Osteocyte (in vitro differentiated cells): ENCODE data around the gene ZNF276. TPM values are rescaled to one million over a fixed set of nuclear protein-coding genes. Genes with fewer than 3 reads are reported as not detected.

Source experiments
- DNase-seq: peaks from one replicate; pipeline ENCODE4 v3.0.0; 2021; ENCODE audit warnings: mixed read lengths; ENCODE audit not compliant: unreplicated experiment; ENCODE audit errors: extremely low spot score
- H3K27ac Mint-ChIP-seq: one replicate; pipeline ENCODE4 v1.8.0; 2021; ENCODE audit warnings: mild to moderate bottlenecking, mixed read lengths; ENCODE audit not compliant: unreplicated experiment
- H3K27me3 Mint-ChIP-seq: one replicate; pipeline ENCODE4 v1.8.0; 2021; ENCODE audit warnings: mixed read lengths; ENCODE audit not compliant: unreplicated experiment
- H3K36me3 Mint-ChIP-seq: one replicate; pipeline ENCODE4 v1.8.0; 2021; ENCODE audit warnings: mixed read lengths; ENCODE audit not compliant: unreplicated experiment
- H3K4me1 Mint-ChIP-seq: one replicate; pipeline ENCODE4 v1.8.0; 2021; ENCODE audit warnings: mixed read lengths; ENCODE audit not compliant: unreplicated experiment
- H3K4me3 Mint-ChIP-seq: one replicate; pipeline ENCODE4 v1.8.0; 2021; ENCODE audit warnings: mild to moderate bottlenecking, moderate library complexity, mixed read lengths; ENCODE audit not compliant: unreplicated experiment
- H3K9me3 Mint-ChIP-seq: one replicate; pipeline ENCODE4 v1.8.0; 2021; ENCODE audit warnings: mixed read lengths; ENCODE audit not compliant: unreplicated experiment
- total RNA-seq: library from RNA; stranded (reverse); gene quantifications from 2 replicates; pipeline ENCODE4 v1.2.1, GENCODE V29; 2021
- TF ChIP-seq, protein P1 (sequence below): fragments of 200-600 bp; sonication (generic); IDR thresholded peaks from 2 replicates; pipeline ENCODE4 v1.5.0; 2021; ENCODE audit warnings: antibody characterized with exemption, mild to moderate bottlenecking, moderate library complexity

The ZNF276 gene
- total RNA-seq, 1 donor from 2014 or later = 21.3 TPM

DNA sequence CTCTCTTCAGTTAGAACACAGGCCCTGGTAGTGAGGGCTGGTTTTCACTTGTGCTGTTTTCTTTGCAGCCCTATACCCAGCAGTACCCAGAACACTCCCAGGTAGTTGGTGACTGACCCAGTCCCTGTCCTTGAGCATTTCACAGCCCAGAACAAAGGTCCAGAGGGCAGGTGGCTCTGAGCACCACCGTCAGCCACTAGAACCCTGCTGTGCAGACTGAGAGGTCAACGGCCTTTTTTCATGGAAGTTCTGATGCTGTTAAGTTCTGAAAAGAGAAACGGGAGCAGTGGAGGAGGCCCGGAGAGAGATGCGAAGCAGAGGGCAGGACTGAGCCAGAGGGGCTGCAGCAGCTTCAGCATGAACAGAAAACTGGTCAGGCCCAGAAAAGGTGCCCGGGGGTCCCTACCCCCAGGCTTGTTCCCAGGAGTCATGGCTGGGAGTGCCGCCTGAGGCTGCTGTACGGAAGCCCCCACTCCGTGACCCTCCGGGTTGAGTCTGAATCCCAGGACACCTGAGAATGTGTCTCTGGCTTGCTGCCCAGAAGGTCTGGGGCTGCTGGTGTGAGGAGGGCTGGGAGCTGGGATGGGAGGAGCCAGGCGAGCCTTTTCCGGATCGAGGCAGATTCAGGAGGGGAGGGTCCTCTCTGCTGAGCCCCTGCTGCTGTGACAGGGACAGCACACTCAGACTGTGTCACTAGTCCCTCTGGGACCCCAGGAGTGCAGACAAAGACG lies 8.7 kb downstream of the ZNF276 start:
- no peak for DNase-seq
- Mint-ChIP-seq H3K27ac (no peak overlapping the region), H3K4me3 (no peak overlapping the region), H3K9me3 (no peaks in the 10 kb centered on the region), H3K27me3 (no peaks in the 10 kb centered on the region), H3K4me1 (no peaks in the 10 kb centered on the region), H3K36me3 (peaks cover 36% of the 10 kb centered on the region)
- TF ChIP-seq, protein P1, sequence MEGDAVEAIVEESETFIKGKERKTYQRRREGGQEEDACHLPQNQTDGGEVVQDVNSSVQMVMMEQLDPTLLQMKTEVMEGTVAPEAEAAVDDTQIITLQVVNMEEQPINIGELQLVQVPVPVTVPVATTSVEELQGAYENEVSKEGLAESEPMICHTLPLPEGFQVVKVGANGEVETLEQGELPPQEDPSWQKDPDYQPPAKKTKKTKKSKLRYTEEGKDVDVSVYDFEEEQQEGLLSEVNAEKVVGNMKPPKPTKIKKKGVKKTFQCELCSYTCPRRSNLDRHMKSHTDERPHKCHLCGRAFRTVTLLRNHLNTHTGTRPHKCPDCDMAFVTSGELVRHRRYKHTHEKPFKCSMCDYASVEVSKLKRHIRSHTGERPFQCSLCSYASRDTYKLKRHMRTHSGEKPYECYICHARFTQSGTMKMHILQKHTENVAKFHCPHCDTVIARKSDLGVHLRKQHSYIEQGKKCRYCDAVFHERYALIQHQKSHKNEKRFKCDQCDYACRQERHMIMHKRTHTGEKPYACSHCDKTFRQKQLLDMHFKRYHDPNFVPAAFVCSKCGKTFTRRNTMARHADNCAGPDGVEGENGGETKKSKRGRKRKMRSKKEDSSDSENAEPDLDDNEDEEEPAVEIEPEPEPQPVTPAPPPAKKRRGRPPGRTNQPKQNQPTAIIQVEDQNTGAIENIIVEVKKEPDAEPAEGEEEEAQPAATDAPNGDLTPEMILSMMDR = no peak

DNA sequence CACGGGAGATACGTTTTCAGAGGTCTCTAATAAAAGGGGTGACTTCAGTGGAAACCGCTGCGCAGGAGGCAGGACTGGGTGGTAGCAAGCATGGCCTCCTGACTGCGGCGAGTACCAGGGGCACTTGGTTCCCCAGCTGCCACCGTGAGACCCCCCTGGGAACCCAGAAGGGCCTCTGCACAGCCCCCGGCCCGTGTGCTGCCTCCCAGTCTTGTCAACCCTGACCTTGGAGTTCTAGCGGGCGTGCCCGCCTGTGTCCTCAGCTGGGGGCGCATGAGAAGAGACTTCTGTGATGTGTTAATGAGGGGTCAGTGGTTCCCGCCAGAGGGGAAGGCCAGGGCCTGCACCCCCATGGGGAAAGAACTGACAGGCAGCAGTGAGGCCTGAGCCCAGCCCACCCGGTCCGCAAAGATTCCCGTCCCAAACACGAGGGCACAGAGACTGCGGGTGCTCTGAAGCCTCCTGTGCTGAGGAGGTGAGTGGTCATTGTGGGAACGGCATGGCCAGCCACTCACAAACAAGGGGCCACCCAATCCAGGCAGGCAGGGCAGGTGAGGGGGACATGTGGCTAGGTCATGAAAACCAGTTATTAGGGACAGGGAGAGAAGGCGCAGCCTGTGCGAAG lies 9.4 kb downstream of the ZNF276 start:
- Mint-ChIP-seq H3K9me3 (no peaks in the 10 kb centered on the region), H3K4me3 (no peak overlapping the region), H3K27me3 (no peaks in the 10 kb centered on the region), H3K4me1 (no peaks in the 10 kb centered on the region), H3K27ac (no peak overlapping the region), H3K36me3 (peaks cover 40% of the 10 kb centered on the region)
- no peak for DNase-seq
- TF ChIP-seq, protein P1 = no peak

DNA sequence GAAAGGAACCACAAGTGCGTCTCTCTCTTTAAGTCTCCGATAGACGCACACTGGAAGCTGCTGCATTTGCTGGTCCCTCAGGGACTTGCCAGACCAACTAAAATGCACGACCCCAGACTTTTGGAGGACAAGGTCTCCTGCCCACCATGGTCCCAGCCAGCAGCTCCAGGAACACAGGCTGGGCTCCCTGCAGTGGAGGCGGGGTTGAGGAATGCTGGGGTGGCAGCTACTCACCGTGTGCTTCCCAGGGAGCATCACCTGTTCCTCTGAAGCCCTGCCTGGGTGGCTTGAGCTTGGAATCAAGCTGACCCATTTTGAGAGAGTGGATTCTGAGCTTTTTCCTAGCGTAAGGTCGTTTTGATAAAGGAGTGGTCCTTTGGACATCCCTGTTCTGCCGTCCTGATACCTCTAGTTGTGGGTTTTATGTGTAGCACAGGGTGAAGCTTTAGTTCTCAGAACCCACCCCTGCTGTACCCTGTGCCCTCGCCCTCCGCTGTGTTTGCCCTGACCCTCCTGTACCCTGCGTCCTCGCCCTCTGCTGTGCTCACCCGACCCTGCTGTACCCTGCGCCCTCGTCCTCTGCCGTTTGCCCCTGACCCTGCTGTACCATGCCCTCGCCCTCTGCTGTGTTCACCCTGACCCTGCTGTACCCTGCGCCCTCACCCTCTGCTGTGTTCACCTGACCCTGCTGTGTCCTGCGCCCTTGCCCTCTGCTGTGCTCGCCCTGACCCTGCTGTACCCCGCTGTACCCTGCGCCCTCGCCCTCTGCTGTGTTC lies 11.0 kb downstream of the ZNF276 start:
- no peaks in the 10 kb centered on the region for H3K4me1 Mint-ChIP-seq
- H3K9me3 Mint-ChIP-seq = no peaks in the 10 kb centered on the region
- TF ChIP-seq, protein P1 = no peak
- H3K27ac Mint-ChIP-seq = no peak overlapping the region
- H3K4me3 Mint-ChIP-seq = no peak overlapping the region
- no peak for DNase-seq
- H3K36me3 Mint-ChIP-seq = peaks cover 40% of the 10 kb centered on the region
- no peaks in the 10 kb centered on the region for H3K27me3 Mint-ChIP-seq

DNA sequence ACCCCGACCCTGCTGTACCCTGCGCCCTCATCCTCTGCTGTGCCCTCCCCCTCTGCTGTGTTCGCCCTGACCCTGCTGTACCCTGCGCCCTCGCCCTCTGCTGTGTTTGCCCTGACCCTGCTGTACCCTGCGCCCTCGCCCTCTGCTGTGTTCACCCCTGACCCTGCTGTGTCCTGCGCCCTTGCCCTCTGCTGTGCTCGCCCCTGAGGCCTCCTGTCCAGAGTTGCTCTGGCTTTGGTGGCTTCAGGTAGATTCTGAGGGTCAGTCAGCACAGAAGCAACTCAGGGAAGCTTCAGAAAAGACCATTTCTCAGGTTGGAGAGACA lies 11.5 kb downstream of the ZNF276 start:
- Mint-ChIP-seq H3K27me3 (no peaks in the 10 kb centered on the region), H3K4me3 (no peak overlapping the region), H3K9me3 (no peaks in the 10 kb centered on the region), H3K4me1 (no peaks in the 10 kb centered on the region), H3K36me3 (peaks cover 45% of the 10 kb centered on the region), H3K27ac (no peak overlapping the region)
- TF ChIP-seq, protein P1 = no peak
- no peak for DNase-seq

DNA sequence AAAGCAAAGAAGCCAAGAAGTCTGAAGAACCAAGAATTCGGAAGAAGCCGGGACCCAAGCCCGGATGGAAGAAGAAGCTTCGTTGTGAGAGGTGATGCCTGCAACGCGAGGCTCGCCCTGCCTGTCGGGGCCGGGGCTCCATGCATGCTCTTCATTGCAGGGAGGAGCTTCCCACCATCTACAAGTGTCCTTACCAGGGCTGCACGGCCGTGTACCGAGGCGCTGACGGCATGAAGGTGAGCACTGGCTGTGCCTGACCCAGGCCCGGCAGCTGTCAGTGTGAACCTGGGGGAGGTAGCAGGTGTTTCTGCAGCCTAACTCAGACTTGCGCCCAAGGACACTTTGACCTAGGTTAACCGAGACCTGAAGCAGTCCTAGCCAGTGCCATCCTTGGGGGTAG lies 12.0 kb downstream of the ZNF276 start:
- Mint-ChIP-seq H3K9me3 (no peaks in the 10 kb centered on the region), H3K4me3 (no peak overlapping the region), H3K27me3 (no peaks in the 10 kb centered on the region), H3K4me1 (no peaks in the 10 kb centered on the region), H3K36me3 (peaks cover 48% of the 10 kb centered on the region), H3K27ac (no peak overlapping the region)
- TF ChIP-seq, protein P1 = no peak
- no peak for DNase-seq
